SK-N-SH treated with all-trans-retinoic acid at 6 μM for 48 hours (cell line): ENCODE results near the gene TBCK.

Experiments
- CREB5 ChIP-seq: fragments of 250-450 bp; sonication (Bioruptor Pico); IDR thresholded peaks from 2 replicates; pipeline ENCODE4 v1.5.1; 2020; ENCODE audit warnings: low read depth, mild to moderate bottlenecking, moderate library complexity
- CSRNP3 ChIP-seq: fragments of 250-450 bp; sonication (Bioruptor Pico); IDR thresholded peaks from 2 replicates; pipeline ENCODE4 v1.5.1; 2021; ENCODE audit warnings: mild to moderate bottlenecking, moderate library complexity
- ESRRG ChIP-seq: fragments of 250-450 bp; sonication (Bioruptor Pico); IDR thresholded peaks from 2 replicates; pipeline ENCODE4 v1.6.1; 2021; ENCODE audit warnings: mild to moderate bottlenecking
- GLIS3 ChIP-seq: fragments of 250-450 bp; sonication (Bioruptor Pico); IDR thresholded peaks from 2 replicates; pipeline ENCODE4 v1.5.0; 2020; ENCODE audit warnings: mild to moderate bottlenecking, moderate library complexity
- OSR1 ChIP-seq: fragments of 250-450 bp; sonication (Bioruptor Pico); IDR thresholded peaks from 2 replicates; pipeline ENCODE4 v1.8.0; 2022; ENCODE audit warnings: moderate library complexity, mild to moderate bottlenecking, inconsistent platforms
- RARB ChIP-seq: fragments of 250-450 bp; sonication (Bioruptor Pico); IDR thresholded peaks from 2 replicates; pipeline ENCODE4 v1.8.0; 2021; ENCODE audit warnings: mild to moderate bottlenecking, moderate library complexity
- TOX ChIP-seq: fragments of 250-450 bp; sonication (Bioruptor Pico); IDR thresholded peaks from 2 replicates; pipeline ENCODE4 v1.8.0; 2021; ENCODE audit warnings: mild to moderate bottlenecking, moderate library complexity, borderline replicate concordance
- TSHZ2 ChIP-seq: fragments of 250-450 bp; sonication (Bioruptor Pico); IDR thresholded peaks from 2 replicates; pipeline ENCODE4 v1.5.0; 2020; ENCODE audit warnings: mild to moderate bottlenecking, moderate library complexity
- ZC3H10 ChIP-seq: fragments of 250-450 bp; sonication (Bioruptor Pico); IDR thresholded peaks from 2 replicates; pipeline ENCODE4 v1.5.1; 2021; ENCODE audit warnings: mild to moderate bottlenecking, moderate library complexity
- ZFP3 ChIP-seq: fragments of 250-450 bp; sonication (Bioruptor Pico); IDR thresholded peaks from 2 replicates; pipeline ENCODE4 v1.5.0; 2020; ENCODE audit warnings: mild to moderate bottlenecking, moderate library complexity
- ZFP30 ChIP-seq: fragments of 450-650 bp; formaldehyde crosslinking; IDR thresholded peaks from 2 replicates; pipeline ENCODE4 v1.5.0; 2022; ENCODE audit warnings: mild to moderate bottlenecking, moderate library complexity
- ZNF565 ChIP-seq: fragments of 450-650 bp; formaldehyde crosslinking; conservative IDR thresholded peaks from 2 replicates; pipeline ENCODE4 v1.5.0; 2020; ENCODE audit warnings: low read depth, mild to moderate bottlenecking, moderate library complexity
- TF ChIP-seq, protein P1 (sequence below): fragments of 250-450 bp; sonication (Bioruptor Pico); IDR thresholded peaks from 2 replicates; pipeline ENCODE4 v1.8.0; 2021; ENCODE audit warnings: low read depth, mild to moderate bottlenecking, moderate library complexity, borderline replicate concordance
- TF ChIP-seq, protein P2 (sequence below): fragments of 250-450 bp; sonication (Bioruptor Pico); IDR thresholded peaks from 2 replicates; pipeline ENCODE4 v1.8.0; 2020; ENCODE audit warnings: mild to moderate bottlenecking, moderate library complexity, borderline replicate concordance

- TF ChIP-seq ZFP3 (CRISPR knock-in tag), result no peak
- no peak for TF ChIP-seq RARB (CRISPR knock-in tag)
- no peak for TF ChIP-seq ZNF565 (CRISPR knock-in tag)
- TF ChIP-seq CSRNP3 (CRISPR knock-in tag), result no peak
- no peak for TF ChIP-seq OSR1
- TF ChIP-seq CREB5 (CRISPR knock-in tag), result no peak
- no peak for TF ChIP-seq ESRRG (CRISPR knock-in tag)
- TF ChIP-seq TOX, result no peak
- no peak for TF ChIP-seq ZC3H10
- TF ChIP-seq, protein P1, sequence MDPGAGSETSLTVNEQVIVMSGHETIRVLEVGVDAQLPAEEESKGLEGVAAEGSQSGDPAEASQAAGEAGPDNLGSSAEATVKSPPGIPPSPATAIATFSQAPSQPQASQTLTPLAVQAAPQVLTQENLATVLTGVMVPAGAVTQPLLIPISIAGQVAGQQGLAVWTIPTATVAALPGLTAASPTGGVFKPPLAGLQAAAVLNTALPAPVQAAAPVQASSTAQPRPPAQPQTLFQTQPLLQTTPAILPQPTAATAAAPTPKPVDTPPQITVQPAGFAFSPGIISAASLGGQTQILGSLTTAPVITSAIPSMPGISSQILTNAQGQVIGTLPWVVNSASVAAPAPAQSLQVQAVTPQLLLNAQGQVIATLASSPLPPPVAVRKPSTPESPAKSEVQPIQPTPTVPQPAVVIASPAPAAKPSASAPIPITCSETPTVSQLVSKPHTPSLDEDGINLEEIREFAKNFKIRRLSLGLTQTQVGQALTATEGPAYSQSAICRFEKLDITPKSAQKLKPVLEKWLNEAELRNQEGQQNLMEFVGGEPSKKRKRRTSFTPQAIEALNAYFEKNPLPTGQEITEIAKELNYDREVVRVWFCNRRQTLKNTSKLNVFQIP (CRISPR knock-in tag), result no peak
- TF ChIP-seq, protein P2, sequence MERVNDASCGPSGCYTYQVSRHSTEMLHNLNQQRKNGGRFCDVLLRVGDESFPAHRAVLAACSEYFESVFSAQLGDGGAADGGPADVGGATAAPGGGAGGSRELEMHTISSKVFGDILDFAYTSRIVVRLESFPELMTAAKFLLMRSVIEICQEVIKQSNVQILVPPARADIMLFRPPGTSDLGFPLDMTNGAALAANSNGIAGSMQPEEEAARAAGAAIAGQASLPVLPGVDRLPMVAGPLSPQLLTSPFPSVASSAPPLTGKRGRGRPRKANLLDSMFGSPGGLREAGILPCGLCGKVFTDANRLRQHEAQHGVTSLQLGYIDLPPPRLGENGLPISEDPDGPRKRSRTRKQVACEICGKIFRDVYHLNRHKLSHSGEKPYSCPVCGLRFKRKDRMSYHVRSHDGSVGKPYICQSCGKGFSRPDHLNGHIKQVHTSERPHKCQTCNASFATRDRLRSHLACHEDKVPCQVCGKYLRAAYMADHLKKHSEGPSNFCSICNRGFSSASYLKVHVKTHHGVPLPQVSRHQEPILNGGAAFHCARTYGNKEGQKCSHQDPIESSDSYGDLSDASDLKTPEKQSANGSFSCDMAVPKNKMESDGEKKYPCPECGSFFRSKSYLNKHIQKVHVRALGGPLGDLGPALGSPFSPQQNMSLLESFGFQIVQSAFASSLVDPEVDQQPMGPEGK (CRISPR knock-in tag), result no peak
- no peak for TF ChIP-seq ZFP30
- no peak for TF ChIP-seq GLIS3
- TF ChIP-seq TSHZ2, result no peak
Observed at GRCh38 chr4:105994061-105994460, 321.9 kb downstream of the TBCK start.
